DND-41 (cell line): ENCODE measurements around the gene TMEM203.

Experiments
- ATAC-seq: fragments of 200-7000 bp; cut with Tn5 transposase; 3 replicates; pipeline ENCODE4 v1.9.1; 2021; ENCODE audit warnings: low read depth; ENCODE audit not compliant: insufficient read depth
- DNase-seq: peaks from one replicate; pipeline ENCODE4 v3.0.0-alpha.2; 2020
- H2AFZ ChIP-seq: 2 replicates; pipeline ENCODE4 v1.6.0; 2012; ENCODE audit warnings: low read depth, low read length
- H3K27ac ChIP-seq: 2 replicates; pipeline ENCODE4 v1.5.1; 2012; ENCODE audit warnings: low read length, inconsistent platforms
- H3K27me3 ChIP-seq: fragments of 200-600 bp; sonication (generic); 2 replicates; pipeline ENCODE4 v1.6.0; 2012; ENCODE audit warnings: low read length, mild to moderate bottlenecking, inconsistent platforms; ENCODE audit not compliant: insufficient read depth, poor library complexity
- H3K36me3 ChIP-seq: 2 replicates; pipeline ENCODE4 v1.5.1; 2012; ENCODE audit warnings: low read length, inconsistent platforms; ENCODE audit not compliant: insufficient read depth
- H3K4me1 ChIP-seq: 2 replicates; pipeline ENCODE4 v1.5.1; 2012; ENCODE audit warnings: mild to moderate bottlenecking, low read length; ENCODE audit not compliant: insufficient read depth
- H3K4me2 ChIP-seq: 2 replicates; pipeline ENCODE4 v1.6.0; 2012; ENCODE audit warnings: mild to moderate bottlenecking, moderate library complexity, low read length, inconsistent platforms; ENCODE audit not compliant: insufficient read depth
- H3K4me3 ChIP-seq, 2 experiments: fragments of 200-600 bp in 1 of 2; shearing (Covaris generic) in 1 of 2; 2 replicates each; pipeline ENCODE4 v1.5.1; 2012 to 2016; ENCODE audit warnings: inconsistent platforms in 2 of 2, low read length in 2 of 2, mild to moderate bottlenecking in 2 of 2, low read depth in 1 of 2, moderate library complexity in 1 of 2
- H3K79me2 ChIP-seq: 2 replicates; pipeline ENCODE4 v1.6.0; 2012; ENCODE audit warnings: low read length, inconsistent platforms; ENCODE audit not compliant: insufficient read depth
- H3K9ac ChIP-seq: 2 replicates; pipeline ENCODE4 v1.6.0; 2012; ENCODE audit warnings: low read depth, mild to moderate bottlenecking, inconsistent platforms, low read length, moderate library complexity
- H3K9me3 ChIP-seq: 2 replicates; pipeline ENCODE4 v1.5.1; 2012; ENCODE audit warnings: low read length, moderate library complexity, mild to moderate bottlenecking, inconsistent platforms; ENCODE audit not compliant: insufficient read depth, severe bottlenecking
- H4K20me1 ChIP-seq: 2 replicates; pipeline ENCODE4 v1.6.0; 2012; ENCODE audit warnings: low read length; ENCODE audit not compliant: insufficient read depth
- CTCF ChIP-seq: IDR thresholded peaks from 2 replicates; pipeline ENCODE4 v1.5.1; 2012; ENCODE audit warnings: borderline replicate concordance, low read length, moderate library complexity, mild to moderate bottlenecking; ENCODE audit not compliant: poor library complexity, severe bottlenecking; ENCODE audit errors: extremely low read depth
- EZH2 ChIP-seq: IDR thresholded peaks from 3 replicates; pipeline ENCODE4 v1.6.1; 2012; ENCODE audit warnings: borderline replicate concordance, low read depth, mild to moderate bottlenecking, moderate library complexity, low read length, inconsistent platforms; ENCODE audit not compliant: severe bottlenecking

The TMEM203 gene

GRCh38 chr9:137252555-137253506 is 47.4 kb upstream of the TMEM203 start:
- TF ChIP-seq CTCF: no peak
- no peak for TF ChIP-seq EZH2

DNA sequence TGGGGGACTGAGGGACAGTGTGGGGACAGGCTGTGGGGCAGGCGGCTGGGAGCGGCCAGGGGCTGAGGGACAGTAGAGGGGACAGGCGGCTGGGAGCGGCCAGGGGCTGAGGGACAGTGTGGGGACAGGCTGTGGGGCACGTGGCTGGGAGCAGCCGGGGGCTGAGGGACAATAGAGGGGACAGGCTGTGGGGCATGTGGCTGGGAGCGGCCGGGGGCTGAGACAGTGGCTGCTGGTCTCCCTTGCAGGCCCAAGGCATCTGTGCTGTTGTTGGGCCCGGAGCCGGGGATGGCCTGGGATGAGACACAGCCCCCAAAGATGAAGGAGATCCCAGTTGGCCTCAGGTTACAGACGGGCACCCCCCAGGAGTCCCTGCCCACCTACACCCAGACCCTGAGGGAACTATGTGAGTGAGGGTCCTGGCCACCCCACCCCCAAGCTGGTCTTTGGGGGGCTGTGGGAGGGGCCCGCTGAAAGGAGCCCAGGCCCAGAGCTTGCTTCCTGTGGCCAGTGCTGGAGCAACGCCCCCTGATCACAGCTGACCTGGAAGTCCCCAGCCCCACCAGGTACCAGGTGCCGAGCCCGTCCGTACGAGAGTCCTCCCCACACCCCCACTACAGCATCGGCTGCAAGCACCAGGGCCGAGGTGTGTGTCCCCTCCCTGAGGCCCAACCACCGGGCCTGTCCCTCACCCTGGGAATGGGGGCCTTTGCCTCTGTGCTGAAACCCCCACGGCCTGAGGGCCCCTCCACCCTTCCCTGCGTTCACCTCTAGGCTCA is 46.2 kb upstream of the TMEM203 start:
- Histone ChIP-seq H2AFZ (no peak overlapping the region), H3K9me3 (no peaks in the 10 kb centered on the region), H3K4me3 (no peak overlapping the region), H3K9ac (no peak overlapping the region), H3K27me3 (no peaks in the 10 kb centered on the region), H3K36me3 (peaks cover 12% of the 10 kb centered on the region), H3K4me1 (peaks cover 26% of the 10 kb centered on the region), H4K20me1 (peaks cover 11% of the 10 kb centered on the region), H3K27ac (no peak overlapping the region), H3K4me2 (no peak overlapping the region), H3K79me2 (peaks cover 21% of the 10 kb centered on the region)
- TF ChIP-seq CTCF: no peak
- no peak for TF ChIP-seq EZH2
- DNase-seq (no peak), ATAC-seq (no peak)

More at GRCh38 chr9:137252555-137253506, 47.4 kb upstream of the TMEM203 start:
- peaks cover 17% of the 10 kb centered on the region for H3K36me3 ChIP-seq
- H3K79me2 ChIP-seq: peaks cover 28% of the 10 kb centered on the region
- no peaks in the 10 kb centered on the region for H3K9me3 ChIP-seq
- H3K4me3 ChIP-seq: no peak overlapping the region
- H3K27me3 ChIP-seq: no peaks in the 10 kb centered on the region
- peaks cover 14% of the 10 kb centered on the region for H4K20me1 ChIP-seq
- ATAC-seq: no peak
- H3K27ac ChIP-seq: no peak overlapping the region
- H3K4me2 ChIP-seq: 0 out of 2 replicates have a peak overlapping the region, but pooled peaks have one; percentile 94
- H3K9ac ChIP-seq: peak overlapping the region; percentile 91; the same call in 1 of the 2 replicates
- H2AFZ ChIP-seq: no peak overlapping the region
- H3K4me1 ChIP-seq: peaks cover 31% of the 10 kb centered on the region
- no peak for DNase-seq

GRCh38 chr9:137251194-137251461 is 45.7 kb upstream of the TMEM203 start, which contains the start of gene STPG3:
STPG3 (plus strand) TSS chr9:137251286; CDS start chr9:137251287, 1 bp downstream.
- Histone ChIP-seq H2AFZ (no peak within 1 kb of the TSS), H3K4me3 (no peak within 1 kb of the TSS), H3K4me1 (peaks cover 20% of the 10 kb centered on the region), H3K27me3 (no peaks in the 10 kb centered on the region), H3K9me3 (no peaks in the 10 kb centered on the region), H3K36me3 (peaks cover 6% of the 10 kb centered on the region), H3K4me2 (no peak within 1 kb of the TSS), H3K9ac (no peak within 1 kb of the TSS), H4K20me1 (peaks cover 6% of the 10 kb centered on the region), H3K27ac (no peak within 1 kb of the TSS), H3K79me2 (peaks cover 15% of the 10 kb centered on the region)
- ATAC-seq: no peak
- TF ChIP-seq EZH2 (no peak), CTCF (no peak)
- DNase-seq: no peak
